ENCODE measurements around the gene LIMS2.

Gene LIMS2

GRCh38 chr2:127656569-127657231 lies 18.6 kb downstream of the LIMS2 start:
- no peak for DNase-seq

- no peak for DNase-seq
Observed at GRCh38 chr2:127655209-127656073, 19.9 kb downstream of the LIMS2 start.

GRCh38 chr2:127654838-127655175 lies 20.5 kb downstream of the LIMS2 start:
- no peak for DNase-seq

- no peak for DNase-seq
Observed at GRCh38 chr2:127654084-127654837, 21.1 kb downstream of the LIMS2 start.

- no peak for DNase-seq
Observed at GRCh38 chr2:127653421-127654083, 21.8 kb downstream of the LIMS2 start.

GRCh38 chr2:127652786-127653357 lies 22.5 kb downstream of the LIMS2 start:
- DNase-seq = no peak

GRCh38 chr2:127651971-127652550 lies 23.3 kb downstream of the LIMS2 start:
- DNase-seq = no peak

GRCh38 chr2:127651381-127651809 lies 23.9 kb downstream of the LIMS2 start:
- no peak for DNase-seq

- no peak for DNase-seq
Observed at GRCh38 chr2:127650785-127651380, 24.4 kb downstream of the LIMS2 start.

GRCh38 chr2:127650041-127650784 lies 25.1 kb downstream of the LIMS2 start:
- no peak for DNase-seq

GRCh38 chr2:127649684-127650040 lies 25.7 kb downstream of the LIMS2 start:
- DNase-seq = peak; percentile 96 to 97

- no peak for DNase-seq
Observed at GRCh38 chr2:127649100-127649611, 26.2 kb downstream of the LIMS2 start.

GRCh38 chr2:127648321-127648720 lies 27.0 kb downstream of the LIMS2 start:
- DNase-seq = no peak

- DNase-seq = no peak
Observed at GRCh38 chr2:127647242-127648190, 27.8 kb downstream of the LIMS2 start.

GRCh38 chr2:127646487-127647241 lies 28.7 kb downstream of the LIMS2 start:
- no peak for DNase-seq

- DNase-seq = no peak
Observed at GRCh38 chr2:127645395-127646291, 29.7 kb downstream of the LIMS2 start, which contains the start of gene GPR17. TSS of gene GPR17 (plus strand) at chr2:127646153. CDS start at chr2:127650736, 4,583 bp downstream.

- no peak for DNase-seq
Observed at GRCh38 chr2:127645026-127645394, 30.3 kb downstream of the LIMS2 start.

All from stimulated activated CD4-positive, alpha-beta T cell treated with anti-CD3 and anti-CD28 coated beads, Interleukin-2, amount 100 ng/mL, for 48 hours (primary cell).